ENCODE measurements around the gene DYSF.

GRCh38 chr2:71618327-71619113 lies 165.2 kb downstream of the DYSF start:
- TF ChIP-seq CTCF (IDR thresholded peaks at IDR 0.05), result no peak
- no peak for TF ChIP-seq POLR2A (IDR thresholded peaks at IDR 0.05)
